NCI-H2029 treated with DMSO at 0.1 percent for 48 hours (cell line): ENCODE results near the gene CLIP4.

Experiments
- DNase-seq: peaks from one replicate; lab custom pipeline; 2025; lab: John Stamatoyannopoulos, UW

Gene CLIP4

DNA sequence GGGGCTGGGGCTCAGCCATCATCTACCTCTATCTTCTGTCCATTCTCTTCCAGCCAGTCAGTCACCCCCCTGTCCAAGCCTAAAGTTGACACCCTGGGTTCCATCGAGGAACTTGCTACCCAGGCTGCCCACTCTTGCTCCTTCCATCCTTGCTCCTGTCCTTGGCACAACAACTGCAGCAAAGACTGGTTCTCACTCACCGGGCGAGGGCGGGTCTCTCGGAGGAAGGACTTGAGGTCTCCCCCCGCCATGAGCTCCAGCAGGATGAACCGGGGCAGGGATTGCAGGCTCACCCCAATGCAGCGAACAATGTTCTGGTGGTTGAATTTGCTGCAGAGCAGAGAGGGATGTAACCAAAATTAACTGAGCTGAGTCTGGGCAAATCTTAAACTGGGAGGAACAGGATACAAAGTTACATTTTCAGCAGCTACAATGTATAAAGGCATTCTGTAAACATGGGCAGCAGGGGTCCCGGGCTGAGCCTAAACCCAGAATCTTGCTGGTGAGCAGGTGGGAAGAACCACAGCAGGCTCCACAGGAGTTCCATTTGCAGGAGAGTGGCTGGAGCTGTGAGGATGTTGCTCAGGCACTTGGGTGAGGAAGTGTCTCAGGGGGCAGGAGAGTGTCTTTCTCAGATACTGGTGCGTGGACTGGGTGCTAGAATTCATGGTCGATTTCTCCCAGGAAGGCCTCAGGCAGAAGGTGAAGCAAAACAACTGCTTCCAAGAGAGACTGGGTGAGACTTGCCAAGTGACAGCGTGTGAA is 105.5 kb downstream of the CLIP4 start:
- DNase-seq, result no peak

DNA sequence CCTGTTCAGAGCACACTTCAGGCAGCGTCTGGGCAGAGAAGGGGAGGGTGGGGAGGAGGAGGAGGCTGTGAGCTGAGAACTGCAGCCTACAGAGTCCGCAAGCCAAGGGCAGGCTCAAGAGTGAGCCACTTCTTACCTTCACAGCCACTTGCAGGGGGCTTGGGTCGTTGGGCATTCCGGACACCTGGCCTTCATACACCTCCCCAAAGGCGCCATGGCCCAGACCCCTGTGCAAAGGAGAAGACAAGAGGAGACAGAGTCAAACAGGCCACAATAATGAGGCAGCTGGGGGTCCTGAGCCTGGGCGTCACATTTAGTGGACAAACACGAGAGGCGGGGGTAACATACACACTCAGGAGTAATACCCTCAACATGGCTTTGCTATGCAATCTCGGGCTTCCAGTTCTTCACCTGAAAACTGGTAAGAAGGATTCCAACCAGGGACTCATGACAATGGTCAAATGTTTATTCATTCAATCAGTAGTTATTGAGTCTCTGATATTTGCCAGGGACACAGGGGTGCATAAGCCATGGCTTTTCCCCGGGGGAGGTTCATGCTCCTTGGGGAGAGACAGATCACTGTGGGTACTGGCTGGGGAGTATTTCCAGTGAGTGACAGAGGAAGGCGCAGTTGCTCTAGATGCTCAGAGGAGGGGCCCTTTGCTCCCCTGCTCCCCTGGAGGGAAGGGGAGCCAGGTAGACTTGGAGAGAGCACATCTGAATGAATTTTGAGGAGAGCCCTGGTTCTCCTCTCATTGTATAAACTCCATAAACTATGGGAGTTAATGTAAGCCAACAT is 107.4 kb downstream of the CLIP4 start:
- no peak for DNase-seq

DNA sequence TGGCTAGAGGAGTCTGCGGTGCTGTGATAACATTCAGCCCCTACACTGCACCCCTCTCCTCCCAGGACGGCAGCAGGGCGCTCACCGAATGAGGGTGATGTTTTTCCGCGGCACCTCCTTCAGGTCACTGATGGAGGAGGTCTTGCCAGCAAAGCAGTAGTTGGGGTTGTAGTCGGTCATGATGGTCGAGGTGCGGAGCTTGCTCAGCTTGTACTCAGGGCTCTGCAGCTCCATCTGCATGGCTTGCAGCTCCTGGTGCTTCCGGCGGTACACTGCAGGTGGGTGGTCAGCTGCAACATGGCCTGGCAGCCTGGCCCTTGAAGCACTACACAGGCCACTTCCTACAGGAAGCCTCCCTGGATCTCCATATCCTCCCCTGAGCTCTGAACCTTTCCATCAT is 108.0 kb downstream of the CLIP4 start:
- DNase-seq, result no peak

DNA sequence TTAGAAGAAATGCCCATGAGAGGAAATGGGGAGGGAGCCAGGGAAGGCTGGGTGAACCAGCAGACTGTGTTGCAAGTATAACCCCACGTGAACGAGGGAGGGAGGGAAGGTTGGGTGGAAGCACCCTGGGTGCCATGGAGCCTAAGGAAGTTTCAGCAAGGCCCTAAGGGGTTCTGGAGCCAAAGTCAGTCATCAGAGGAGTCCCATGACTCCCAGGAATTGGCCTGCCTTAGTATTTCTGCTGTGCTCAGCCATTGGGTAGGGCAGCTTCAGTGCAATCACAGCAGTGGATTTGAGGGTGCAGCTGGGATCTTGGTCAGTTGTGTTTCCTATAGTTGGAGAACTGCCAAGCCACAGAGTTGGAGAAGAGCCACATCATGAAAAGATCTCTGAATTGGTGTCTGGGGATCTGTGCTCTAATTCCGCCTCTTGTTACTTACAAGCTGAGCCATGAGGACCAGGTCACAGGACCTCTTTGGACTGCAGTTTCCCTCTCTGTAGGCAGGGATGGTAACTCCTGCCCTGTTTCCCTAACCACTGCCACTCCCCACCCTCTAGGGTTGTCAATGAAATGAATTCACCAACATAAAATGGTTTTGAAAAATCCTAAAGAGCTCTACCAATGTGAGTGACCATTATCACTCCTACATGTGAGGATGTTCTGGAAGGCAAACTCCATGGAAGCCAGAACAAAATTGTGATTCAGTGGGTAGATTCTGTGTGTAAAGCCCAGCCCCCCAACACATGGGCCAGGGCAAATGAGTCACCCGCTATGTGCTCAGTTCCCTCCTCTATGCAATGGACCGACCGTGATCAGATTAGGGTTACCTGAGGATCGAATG is 108.9 kb downstream of the CLIP4 start:
- DNase-seq, result no peak

GRCh38 chr2:29224693-29225551 is 109.7 kb downstream of the CLIP4 start:
- DNase-seq, result no peak

DNA sequence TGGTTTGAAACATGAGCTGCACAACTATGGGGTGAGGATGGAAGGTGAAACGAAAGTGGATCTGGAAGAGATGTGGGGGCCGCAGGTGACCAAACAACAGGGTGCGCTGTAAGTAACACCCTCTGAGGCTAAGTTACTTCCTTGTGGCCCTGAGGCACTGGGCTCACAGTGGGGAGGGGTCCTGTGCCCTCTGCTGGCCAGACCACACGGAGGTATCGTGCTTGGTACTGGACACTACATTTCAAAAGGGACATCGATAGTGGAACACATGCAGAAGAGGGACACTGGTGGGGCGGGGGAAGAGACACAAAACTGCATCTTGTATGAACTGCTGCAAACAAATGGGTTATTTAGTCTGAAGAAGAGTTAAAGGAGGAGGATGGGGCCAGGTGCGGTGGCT is 110.6 kb downstream of the CLIP4 start:
- DNase-seq, result no peak

DNA sequence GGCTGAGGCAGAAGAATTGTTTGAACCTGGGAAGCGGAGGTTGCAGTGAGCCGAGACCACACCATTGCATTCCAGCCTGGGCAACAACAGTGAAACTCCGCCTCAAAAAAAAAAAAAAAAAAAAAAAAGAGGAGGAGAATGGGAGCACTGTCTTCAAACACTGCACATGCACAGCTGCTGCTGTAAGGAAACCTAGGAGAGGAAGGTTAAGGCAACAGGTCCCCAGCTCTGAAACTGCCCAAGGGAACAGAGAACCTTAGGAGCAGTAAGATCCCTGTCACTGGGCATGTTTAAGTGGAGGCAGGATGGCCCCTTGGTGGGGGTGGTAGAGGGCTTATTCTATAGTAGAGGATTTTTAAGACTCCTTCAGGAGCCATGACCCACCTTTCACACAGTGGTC is 111.2 kb downstream of the CLIP4 start:
- DNase-seq, result no peak

GRCh38 chr2:29226808-29227207 is 111.6 kb downstream of the CLIP4 start:
- DNase-seq, result no peak

GRCh38 chr2:29227935-29228675 is 112.9 kb downstream of the CLIP4 start:
- no peak for DNase-seq

DNA sequence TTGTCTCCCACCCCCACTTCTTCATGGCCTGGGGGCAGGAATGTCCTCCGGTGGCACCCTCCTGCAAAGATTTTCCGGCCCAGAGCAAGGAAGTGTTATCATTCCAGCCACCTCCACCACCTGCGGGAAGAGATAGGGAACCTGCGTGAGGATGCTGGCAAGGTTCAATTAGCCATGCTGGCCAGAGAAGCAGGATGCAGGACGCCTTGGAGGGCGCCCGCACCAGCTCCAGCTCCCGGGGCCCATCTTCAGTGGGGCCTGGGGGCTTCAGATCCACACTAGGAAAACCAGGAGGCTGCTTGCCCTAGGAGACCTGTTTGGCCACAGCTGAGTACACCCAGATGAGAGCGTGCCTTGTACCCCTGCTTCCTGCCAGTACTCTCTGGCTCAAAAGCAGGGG is 113.7 kb downstream of the CLIP4 start:
- DNase-seq, result no peak

DNA sequence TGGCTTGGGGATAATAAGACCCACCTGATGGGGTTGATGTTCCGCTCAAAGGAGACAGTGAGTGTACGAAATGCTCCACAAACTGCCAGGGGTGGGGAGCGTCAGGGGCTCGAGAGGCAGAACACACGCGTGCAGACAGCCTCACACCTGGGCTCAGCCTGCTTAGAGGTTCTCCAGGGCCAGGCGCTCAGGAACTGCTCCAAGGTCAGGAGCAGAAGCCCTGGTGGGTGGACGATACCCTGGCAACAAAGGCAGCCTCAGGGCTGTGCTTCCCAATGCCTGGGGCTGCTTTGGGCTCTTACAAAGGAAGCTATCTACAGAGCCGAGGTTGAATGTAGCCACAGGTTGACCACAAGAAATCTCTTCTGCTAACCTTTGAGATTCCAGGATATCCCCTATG is 114.4 kb downstream of the CLIP4 start:
- no peak for DNase-seq

GRCh38 chr2:29232041-29232440 is 116.8 kb downstream of the CLIP4 start:
- no peak for DNase-seq

DNA sequence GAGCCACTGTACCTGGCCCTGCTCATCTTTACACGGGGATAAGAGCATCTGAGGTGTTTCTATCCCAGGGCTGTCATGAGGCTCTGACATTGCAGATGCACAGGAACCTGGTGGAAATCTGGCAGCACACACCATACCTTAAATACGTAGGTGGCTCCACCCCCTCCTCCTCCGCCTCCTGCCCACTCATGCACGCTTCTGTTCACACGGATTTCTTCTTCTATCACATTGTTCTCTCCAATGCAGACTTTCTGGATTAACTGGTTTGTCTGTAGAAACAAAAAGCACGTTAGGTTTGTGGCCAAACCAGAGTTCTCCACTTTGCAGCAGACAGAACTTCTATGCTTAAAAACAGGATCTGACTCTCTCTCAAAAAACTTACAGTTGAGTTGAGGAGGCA is 118.2 kb downstream of the CLIP4 start:
- peak; percentile 3 for DNase-seq

DNA sequence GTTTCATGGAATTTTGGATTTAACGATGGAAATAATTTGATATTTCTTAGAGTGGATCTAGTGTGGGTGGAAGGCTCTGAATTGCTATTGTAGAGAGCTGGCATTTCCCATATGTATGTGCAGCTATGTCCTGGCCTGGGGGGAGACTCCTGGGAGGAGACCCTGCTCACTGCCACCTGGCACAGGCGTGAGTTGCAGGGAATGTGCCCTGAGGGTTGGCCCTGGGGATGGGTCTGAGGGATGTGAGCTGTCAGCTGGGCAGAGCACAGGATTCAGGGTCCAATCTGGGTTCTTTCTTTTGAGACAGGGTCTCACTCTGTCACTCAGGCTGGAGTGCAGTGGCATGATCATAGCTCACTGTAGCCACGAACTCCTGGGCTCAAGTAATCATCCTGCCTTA is 120.2 kb downstream of the CLIP4 start:
- DNase-seq, result no peak

DNA sequence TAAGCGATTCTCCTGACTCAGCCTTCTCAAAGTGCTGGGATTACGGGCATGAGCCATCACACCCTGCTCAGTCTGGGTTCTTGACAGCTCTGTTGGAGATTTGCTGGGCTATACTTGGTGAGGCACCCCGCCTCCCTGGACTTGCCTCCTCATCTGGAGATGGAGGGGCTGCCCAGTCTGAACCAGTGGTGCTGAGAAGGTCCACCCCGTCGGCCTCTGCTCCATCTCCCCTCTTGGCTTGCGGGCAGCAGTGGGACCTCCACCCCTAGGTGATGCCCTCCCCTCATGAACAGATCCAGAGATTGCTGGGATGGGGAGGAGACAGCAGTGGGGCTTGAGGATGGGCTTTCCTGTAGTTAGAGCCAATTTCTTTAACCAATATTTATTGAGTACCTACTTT is 120.9 kb downstream of the CLIP4 start:
- no peak for DNase-seq

DNA sequence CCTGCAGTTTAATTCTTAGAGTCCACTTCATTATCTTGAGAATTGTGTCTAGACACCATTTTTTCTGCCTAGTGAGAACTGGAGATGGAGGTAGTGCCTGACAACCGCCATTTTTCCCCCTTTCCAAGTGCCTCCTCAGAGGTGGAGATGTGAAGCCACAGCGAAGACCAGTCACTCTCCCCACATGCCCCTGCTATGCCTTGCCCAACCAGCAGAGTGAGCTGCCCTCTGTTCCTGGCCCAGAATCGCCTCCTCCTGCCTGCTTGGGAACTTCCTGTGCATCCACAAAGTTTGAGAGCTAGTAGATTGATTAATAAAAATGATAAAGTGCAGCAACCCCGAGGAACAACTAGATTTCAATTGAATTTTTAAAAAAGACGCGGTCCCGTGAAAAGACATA is 123.3 kb downstream of the CLIP4 start:
- no peak for DNase-seq
